GM12892 (cell line): ENCODE measurements around the gene RAET1E.
"Not testable (repeated sequence)": the region's sequence is repeated elsewhere in the genome, so short reads cannot be mapped to it uniquely, and the experiment has no call there.

Experiments
- DNase-seq: peaks from one replicate; pipeline ENCODE4 v3.0.0; 2011; ENCODE audit not compliant: insufficient read length
- FAIRE-seq: peaks from 2 replicates; lab custom pipeline; 2011; peaks lifted over from hg19 to GRCh38; lab: Jason Lieb, UNC
- POLR2A ChIP-seq: IDR thresholded peaks from 2 replicates; pipeline ENCODE4 v1.6.1; 2011; ENCODE audit warnings: low read depth, low read length, control low read depth
- POLR2AphosphoS5 ChIP-seq: IDR thresholded peaks from 2 replicates; pipeline ENCODE4 v1.6.1; 2011; ENCODE audit warnings: low read depth, low read length, control low read depth
- TAF1 ChIP-seq: IDR thresholded peaks from 2 replicates; pipeline ENCODE4 v1.6.1; 2011; ENCODE audit warnings: low read depth, mild to moderate bottlenecking, control low read depth, low read length, borderline replicate concordance

Gene RAET1E

DNA sequence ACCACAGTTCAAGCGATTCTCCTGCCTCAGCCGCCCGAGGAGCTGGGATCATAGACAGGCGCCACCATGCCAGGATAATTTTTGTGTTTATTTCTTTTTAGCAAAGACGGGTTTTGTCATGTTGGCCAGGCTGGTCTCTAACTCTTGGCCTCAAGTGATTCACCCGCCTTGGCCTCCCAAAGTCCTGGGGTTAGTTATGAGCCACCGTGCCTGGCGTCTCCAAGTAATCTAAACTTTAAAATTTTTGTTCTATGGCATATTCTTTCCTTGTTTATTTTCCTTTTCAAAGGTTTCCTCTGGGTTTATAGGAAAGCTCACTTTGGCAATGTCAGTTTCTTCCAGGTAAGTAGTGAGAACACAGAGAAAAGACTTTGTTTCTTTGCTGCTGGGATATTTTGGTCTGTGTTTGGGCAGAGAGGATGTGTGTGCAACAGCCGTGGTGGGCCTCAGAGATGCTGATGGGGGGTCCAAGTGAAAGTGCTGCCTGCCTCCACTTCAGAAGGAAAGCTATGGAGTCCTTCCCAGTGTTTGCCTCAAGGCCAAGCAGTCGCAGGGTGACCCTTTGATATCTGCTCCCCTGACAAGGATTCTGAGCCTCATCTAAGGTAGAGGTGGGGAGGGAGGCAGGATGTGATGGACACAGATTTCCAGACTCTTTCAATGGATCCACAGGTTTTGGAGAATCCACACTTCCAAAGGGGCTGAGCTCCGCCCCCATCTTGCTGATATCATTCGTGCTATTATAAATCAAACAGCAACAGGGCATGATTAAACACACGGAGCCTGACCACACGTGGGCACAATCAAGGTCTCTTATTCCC lies 36.1 kb downstream of the RAET1E start:
- no peak for DNase-seq
- TF ChIP-seq POLR2A (no peak), TAF1 (no peak), POLR2AphosphoS5 (no peak)
- no peak for FAIRE-seq

GRCh38 chr6:149860834-149861602 lies 36.9 kb downstream of the RAET1E start:
- FAIRE-seq (no peak), DNase-seq (no peak)
- TF ChIP-seq POLR2A, result no peak
- no peak for TF ChIP-seq POLR2AphosphoS5
- no peak for TF ChIP-seq TAF1

GRCh38 chr6:149860513-149860833 lies 37.4 kb downstream of the RAET1E start:
- FAIRE-seq (no peak), DNase-seq (no peak)
- TF ChIP-seq POLR2AphosphoS5 (no peak), TAF1 (no peak), POLR2A (no peak)

GRCh38 chr6:149859938-149860337 lies 38.0 kb downstream of the RAET1E start:
- no peak for DNase-seq
- FAIRE-seq, result no peak
- TF ChIP-seq TAF1 (no peak), POLR2AphosphoS5 (no peak), POLR2A (no peak)

DNA sequence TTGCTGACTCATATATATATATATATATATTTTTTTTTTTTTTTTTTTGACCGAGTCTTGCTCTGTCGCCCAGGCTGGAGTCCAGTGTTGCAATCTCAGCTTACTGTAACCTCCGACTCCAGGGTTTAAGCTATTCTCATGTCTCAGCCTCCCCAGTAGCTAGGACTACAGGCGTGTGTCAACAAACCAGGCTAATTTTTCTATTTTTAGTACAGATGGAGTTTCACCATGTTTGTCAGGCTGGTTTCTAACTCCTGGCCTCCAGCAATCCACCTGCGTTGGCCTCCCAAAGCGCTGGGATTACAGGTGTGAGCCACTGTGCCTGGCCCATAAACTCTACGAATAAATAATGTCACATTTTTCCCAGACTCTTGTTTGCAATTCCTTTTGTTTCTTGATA lies 38.5 kb downstream of the RAET1E start:
- no peak for FAIRE-seq
- DNase-seq, result no peak
- TF ChIP-seq POLR2A (no peak), POLR2AphosphoS5 (no peak), TAF1 (no peak)

DNA sequence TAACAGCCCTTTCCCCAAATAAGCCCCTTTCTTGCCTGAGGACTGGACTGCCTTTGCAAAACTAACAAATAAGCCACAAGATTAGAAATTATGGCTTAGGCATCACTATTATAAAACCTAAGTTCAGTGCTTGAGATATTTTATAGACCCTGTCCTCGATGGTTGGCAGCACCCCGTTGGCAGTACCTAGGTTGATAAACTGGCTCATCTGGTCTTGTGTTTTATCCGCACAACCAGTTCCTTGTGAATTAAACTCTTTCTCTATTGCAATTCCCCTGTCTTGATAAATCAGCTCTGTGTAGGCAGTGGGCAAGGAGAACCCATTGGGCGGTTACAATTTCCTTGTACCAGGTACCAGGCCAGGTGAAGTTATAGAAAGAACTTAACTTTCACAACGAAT lies 40.4 kb downstream of the RAET1E start:
- TF ChIP-seq TAF1 (no peak), POLR2AphosphoS5 (no peak), POLR2A (no peak)
- FAIRE-seq (no peak), DNase-seq (no peak)

DNA sequence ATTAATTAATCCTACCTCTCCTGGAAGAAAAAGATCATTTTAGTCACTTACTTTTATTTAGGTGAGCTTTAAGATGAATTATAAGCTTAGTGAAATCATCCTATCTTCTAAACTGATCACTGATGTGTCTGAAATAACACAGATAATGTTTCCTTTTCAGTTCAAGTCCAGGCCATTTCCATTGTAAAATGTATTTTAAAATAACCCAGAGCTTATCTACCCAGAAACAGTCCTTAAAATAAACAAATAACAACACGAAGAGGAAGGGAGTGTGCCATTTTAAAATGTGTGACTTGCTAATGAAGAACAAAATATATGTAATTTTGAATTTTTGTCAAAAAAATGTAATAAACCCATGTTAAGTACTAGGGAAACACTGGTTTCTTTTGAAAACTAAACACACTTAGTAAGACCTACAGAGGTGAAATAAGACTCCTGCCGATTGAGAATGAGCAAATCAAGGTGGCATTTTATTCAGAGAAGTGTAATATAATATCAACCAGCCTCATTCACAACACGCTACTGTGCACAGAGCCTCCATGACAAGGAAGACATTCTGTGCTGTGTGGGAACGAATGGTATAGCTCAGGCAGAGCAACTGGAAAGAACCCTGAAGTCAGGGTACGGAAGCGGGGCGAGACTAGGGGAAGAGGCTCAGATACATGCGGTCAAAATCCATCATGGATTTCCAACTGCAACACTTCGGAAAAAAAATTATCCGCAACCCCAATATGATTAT lies 41.5 kb downstream of the RAET1E start:
- FAIRE-seq (no peak), DNase-seq (no peak)
- no peak for TF ChIP-seq POLR2A
- no peak for TF ChIP-seq POLR2AphosphoS5
- TF ChIP-seq TAF1, result no peak

GRCh38 chr6:149855741-149856140 lies 42.2 kb downstream of the RAET1E start:
- FAIRE-seq (no peak), DNase-seq (no peak)
- TF ChIP-seq TAF1 (no peak), POLR2AphosphoS5 (no peak), POLR2A (no peak)

DNA sequence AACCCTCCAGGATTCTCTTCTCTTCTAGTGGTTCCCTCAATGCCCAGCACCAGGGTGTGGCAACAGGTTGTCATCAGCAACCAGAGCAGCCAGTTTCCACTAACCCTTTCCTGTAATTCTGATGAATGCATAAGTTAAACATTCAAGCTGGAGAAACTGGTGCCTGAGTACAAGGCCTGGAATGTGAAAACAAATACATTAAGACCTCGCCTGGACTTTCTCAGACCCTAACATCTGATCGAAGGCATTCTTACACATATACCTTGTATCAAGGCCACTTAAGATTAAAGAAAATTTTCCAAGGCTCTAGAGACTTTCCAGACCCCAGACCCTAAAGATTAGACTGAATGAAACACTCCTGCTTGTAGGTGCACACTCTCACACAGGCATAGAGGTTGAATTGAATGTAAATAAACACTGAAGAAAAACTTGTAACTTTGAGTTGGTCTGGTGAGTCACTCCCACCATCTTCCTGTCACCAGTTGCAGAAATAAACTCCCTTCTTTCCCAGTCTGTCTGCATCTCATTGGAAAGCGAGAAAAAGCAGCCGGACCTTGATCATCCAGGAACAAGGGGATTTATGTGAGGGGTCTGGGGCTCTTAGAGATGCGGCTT lies 42.8 kb downstream of the RAET1E start:
- no peak for TF ChIP-seq POLR2AphosphoS5
- no peak for TF ChIP-seq POLR2A
- no peak for TF ChIP-seq TAF1
- no peak for DNase-seq
- FAIRE-seq, result no peak

DNA sequence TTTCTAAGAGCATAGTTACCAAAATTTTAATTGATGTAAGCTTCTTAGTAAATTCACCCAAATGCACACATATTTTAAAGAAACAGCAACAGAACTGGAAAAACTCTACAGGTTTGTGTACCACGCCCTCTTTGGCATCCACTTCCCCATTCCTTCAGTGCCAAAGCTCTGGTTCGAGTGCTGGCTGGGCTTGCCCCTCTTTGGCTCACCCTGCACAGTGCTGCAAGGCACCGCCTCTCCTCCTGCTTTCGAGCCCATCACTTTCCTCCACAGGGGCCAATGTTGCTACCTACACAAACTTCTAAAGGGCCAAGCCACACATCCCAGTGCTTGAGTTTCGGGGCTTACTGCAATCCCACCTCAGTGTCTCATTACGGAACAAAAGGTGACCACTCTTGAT lies 43.4 kb downstream of the RAET1E start:
- no peak for FAIRE-seq
- no peak for DNase-seq
- TF ChIP-seq POLR2AphosphoS5 (no peak), POLR2A (no peak), TAF1 (no peak)

DNA sequence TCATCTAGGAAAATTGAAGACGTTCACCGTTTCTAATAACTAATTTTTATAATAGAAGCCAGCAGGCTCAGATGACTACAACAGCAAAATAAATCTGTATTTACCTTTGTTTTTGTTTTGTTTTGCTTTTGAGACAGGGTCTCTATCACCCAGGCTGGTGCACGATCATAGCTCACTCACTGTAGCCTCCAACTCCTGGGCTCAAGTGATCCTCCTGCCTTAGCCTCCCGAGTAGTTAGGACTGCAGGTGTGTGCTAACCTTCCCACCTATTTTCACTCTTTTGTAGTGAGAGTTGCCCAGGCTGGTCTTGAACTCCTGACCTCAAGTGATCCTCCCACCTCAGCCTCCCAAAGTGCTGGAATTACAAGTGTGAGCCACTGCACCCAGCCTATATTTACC lies 43.9 kb downstream of the RAET1E start:
- DNase-seq, FAIRE-seq: not testable (repeated sequence)
